Choroid plexus epithelial cell (primary cell): Measurements from ENCODE around the gene PHYHIPL.

ENCODE experiments used
- DNase-seq: peaks from one replicate; pipeline ENCODE4 v3.0.0-alpha.2; 2010; ENCODE audit warnings: low read depth
- H3K4me3 ChIP-seq: 2 replicates; pipeline ENCODE4 v1.5.1; 2011; ENCODE audit warnings: low read depth, mild to moderate bottlenecking, control low read depth, low read length, moderate library complexity
- TF ChIP-seq, protein P1 (sequence below): conservative IDR thresholded peaks from 2 replicates; pipeline ENCODE4 v1.5.1; 2011; ENCODE audit warnings: low read depth, mild to moderate bottlenecking, control low read depth, inconsistent platforms, low read length, moderate library complexity

The PHYHIPL gene

DNA sequence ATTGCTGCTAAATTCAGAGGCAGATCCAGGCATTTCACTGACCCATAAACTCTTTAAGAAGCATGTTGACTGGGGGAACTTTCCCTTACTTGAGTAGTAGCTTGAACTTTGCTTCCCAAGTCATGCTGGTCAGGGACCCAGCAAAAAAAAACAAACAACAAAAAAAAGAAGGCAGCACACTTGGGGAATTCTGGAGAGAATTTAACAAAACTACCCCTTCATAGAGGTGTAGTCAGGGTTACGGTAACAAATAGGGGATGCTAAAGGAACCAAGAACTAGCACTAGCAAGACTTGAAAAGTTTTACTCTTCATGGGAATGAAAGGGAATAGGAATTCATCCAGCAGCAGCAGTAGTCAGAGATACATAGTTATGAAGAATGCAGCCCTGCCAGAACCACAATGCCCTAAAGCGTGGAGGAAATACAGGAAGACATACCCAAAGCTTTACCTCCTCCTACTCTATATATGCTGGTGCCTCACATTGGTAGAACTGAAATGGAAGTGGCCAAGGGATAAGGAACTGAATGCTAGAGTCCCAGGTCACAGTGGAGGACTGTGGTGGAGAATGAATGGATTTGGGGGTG is 67.3 kb downstream of the PHYHIPL start:
- DNase-seq: no peak
- TF ChIP-seq, protein P1, sequence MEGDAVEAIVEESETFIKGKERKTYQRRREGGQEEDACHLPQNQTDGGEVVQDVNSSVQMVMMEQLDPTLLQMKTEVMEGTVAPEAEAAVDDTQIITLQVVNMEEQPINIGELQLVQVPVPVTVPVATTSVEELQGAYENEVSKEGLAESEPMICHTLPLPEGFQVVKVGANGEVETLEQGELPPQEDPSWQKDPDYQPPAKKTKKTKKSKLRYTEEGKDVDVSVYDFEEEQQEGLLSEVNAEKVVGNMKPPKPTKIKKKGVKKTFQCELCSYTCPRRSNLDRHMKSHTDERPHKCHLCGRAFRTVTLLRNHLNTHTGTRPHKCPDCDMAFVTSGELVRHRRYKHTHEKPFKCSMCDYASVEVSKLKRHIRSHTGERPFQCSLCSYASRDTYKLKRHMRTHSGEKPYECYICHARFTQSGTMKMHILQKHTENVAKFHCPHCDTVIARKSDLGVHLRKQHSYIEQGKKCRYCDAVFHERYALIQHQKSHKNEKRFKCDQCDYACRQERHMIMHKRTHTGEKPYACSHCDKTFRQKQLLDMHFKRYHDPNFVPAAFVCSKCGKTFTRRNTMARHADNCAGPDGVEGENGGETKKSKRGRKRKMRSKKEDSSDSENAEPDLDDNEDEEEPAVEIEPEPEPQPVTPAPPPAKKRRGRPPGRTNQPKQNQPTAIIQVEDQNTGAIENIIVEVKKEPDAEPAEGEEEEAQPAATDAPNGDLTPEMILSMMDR: no peak
- no peak overlapping the region for H3K4me3 ChIP-seq

DNA sequence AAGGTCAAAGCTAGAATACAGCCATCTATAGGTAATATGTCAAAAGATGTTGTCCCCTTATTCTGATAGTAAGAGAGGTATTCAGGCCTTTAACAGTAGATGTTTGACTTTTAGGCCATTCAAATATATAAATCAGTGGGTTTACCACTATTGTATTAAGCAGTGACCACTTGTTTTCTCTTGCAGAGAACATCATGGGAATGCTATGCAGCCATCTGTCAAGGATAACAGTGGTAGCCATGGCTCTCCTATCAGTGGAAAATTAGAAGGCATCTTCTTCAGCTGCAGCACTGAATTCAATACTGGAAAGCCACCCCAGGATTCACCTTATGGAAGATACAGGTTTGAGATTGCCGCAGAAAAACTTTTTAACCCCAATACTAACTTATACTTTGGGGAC is 68.4 kb downstream of the PHYHIPL start:
- no peak overlapping the region for H3K4me3 ChIP-seq
- no peak for DNase-seq
- TF ChIP-seq, protein P1: no peak

DNA sequence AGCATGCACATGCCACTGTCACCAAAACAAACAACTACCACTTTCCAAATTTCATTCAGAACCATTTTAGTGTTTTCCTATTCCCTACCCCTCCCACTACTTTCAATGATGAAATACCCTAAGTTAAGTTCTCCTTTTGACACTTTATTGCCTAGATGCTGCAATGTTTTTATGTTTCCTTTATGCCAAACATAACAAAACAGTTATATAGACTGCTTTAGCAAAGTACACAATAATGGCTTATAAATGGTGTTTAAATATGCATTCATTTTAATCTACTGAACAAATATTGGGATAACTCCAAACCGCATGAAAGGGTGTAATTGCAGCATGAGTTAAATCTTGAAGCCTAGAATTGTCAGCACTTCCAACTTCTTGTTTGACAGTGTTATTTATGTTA is 69.2 kb downstream of the PHYHIPL start:
- TF ChIP-seq, protein P1: no peak

DNA sequence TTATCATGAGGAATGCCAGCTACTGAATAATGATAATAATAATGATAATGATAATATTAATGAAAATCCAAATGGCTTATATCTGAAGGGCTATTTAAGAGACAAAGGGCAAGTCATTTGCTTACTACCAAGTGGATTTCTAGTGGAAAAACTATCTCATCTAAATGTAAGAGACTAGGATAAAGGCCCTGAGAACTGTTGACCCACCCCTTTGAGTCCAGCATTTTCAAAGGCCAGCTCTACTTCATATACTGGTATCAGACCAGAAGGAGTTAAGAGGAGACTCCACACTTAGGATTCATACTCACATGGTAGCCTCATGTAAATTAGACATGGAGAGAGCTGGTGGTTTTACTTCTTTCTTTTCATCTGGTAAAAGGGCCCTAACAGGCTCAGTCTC is 76.0 kb downstream of the PHYHIPL start:
- TF ChIP-seq, protein P1: no peak
- no peak for DNase-seq
- no peak overlapping the region for H3K4me3 ChIP-seq

More for the DNA sequence above, 69.2 kb downstream of the PHYHIPL start:
- H3K4me3 ChIP-seq: no peak overlapping the region
- DNase-seq: no peak

DNA sequence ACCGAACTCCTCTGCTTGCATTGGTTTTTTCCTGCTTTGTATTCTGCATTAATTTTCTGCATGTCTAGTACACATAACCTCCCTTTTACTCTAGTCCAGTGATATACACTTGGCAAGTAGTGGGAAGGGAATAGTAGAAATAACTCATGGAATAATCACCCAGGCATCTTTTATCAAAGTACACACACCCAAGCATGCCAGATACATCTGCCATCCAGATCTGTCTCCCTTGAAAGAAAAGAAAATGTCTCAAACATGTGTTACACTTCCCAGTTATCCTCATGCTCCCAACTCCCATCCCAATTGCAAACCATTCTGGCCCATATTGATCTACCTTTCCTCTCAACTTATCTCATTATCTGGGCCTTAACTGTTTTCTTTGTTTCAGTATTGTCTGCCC is 79.0 kb downstream of the PHYHIPL start:
- TF ChIP-seq, protein P1: no peak
- H3K4me3 ChIP-seq: no peak overlapping the region
- no peak for DNase-seq

DNA sequence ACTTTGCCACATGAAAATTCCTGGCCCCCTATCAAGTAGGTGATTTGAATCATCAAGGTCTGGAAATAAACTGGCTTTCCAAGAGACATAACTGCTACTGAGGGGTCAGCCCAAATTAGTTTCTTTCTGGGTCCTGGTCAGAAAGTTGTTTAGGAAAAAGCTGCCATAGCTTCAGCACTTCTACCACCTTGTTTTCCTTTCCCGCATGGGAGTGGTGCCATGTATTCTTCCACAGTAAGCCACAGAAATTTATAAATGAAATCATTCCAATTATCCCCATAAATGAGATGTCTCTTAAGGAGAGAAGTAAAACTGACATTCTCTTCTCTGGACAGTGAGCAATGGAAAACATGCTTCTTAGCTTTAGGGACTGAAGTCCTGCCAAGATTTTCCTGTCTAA is 80.8 kb downstream of the PHYHIPL start:
- TF ChIP-seq, protein P1: no peak
- no peak overlapping the region for H3K4me3 ChIP-seq
- DNase-seq: no peak

DNA sequence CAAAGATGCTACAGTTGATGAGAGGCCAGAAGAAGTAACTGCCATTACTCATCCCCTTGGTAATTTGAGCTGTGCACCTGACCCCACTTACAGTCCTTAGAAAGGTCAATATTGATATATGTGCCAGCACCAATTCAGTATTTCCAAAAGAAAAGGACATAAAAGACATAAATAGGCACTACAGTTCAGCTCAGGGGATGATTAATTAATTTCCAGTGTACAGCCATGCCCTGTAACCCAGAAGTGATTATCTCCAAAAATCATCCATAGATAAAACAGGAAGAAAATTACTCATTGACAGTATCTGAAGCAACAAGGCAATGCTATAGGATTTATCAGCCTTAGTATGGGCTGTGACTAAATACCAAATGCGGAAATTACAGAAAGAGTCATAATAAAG is 82.4 kb downstream of the PHYHIPL start:
- no peak overlapping the region for H3K4me3 ChIP-seq
- DNase-seq: no peak
- TF ChIP-seq, protein P1: no peak
